MCF 10A (cell line): ENCODE results near the gene CSTPP1. TPM values are rescaled to one million over a fixed set of nuclear protein-coding genes. Genes with fewer than 3 reads are reported as not detected.

Experiments used
- BruUV-seq: library from RNA; stranded (reverse); fragments of 400-500 nt; replicated peaks from 2 replicates; lab custom pipeline; 2021; lab: Mats Ljungman, UMichigan
- CTCF ChIA-PET: fragments of 300-600 bp; sonication (Branson Sonifier 250); formaldehyde crosslinking; extraction: SDS; loops from one replicate; lab custom pipeline; 2021; ENCODE audit warnings: antibody characterized with exemption, inconsistent platforms; lab: Yijun Ruan, JAX
- POLR2A ChIA-PET: fragments of 300-600, 350-650 bp; sonication (Branson Sonifier 250); formaldehyde crosslinking; extraction: SDS; loops from one replicate; lab custom pipeline; 2020; ENCODE audit warnings: antibody characterized with exemption, inconsistent platforms; lab: Yijun Ruan, JAX
- DNase-seq: peaks from one replicate; pipeline ENCODE4 v3.0.0-alpha.2; 2018; ENCODE audit not compliant: unreplicated experiment
- H3K27ac Mint-ChIP-seq: one replicate; pipeline ENCODE4 v1.8.0; 2022; ENCODE audit warnings: mild to moderate bottlenecking, low read depth, mixed read lengths; ENCODE audit not compliant: unreplicated experiment
- H3K27me3 Mint-ChIP-seq: one replicate; pipeline ENCODE4 v1.8.0; 2022; ENCODE audit warnings: mixed read lengths; ENCODE audit not compliant: insufficient read depth, unreplicated experiment
- H3K36me3 Mint-ChIP-seq: one replicate; pipeline ENCODE4 v1.8.0; 2022; ENCODE audit warnings: mild to moderate bottlenecking, moderate library complexity, mixed read lengths; ENCODE audit not compliant: insufficient read depth, unreplicated experiment
- H3K4me1 Mint-ChIP-seq: one replicate; pipeline ENCODE4 v1.8.0; 2022; ENCODE audit warnings: mixed read lengths; ENCODE audit not compliant: insufficient read depth, unreplicated experiment
- H3K4me3 Mint-ChIP-seq: one replicate; pipeline ENCODE4 v1.8.0; 2022; ENCODE audit warnings: mild to moderate bottlenecking, moderate library complexity, mixed read lengths; ENCODE audit not compliant: unreplicated experiment
- H3K9me3 Mint-ChIP-seq: one replicate; pipeline ENCODE4 v1.8.0; 2022; ENCODE audit warnings: mixed read lengths; ENCODE audit not compliant: unreplicated experiment
- intact Hi-C: fragments of 100-400 bp; cut with micrococcal nuclease; formaldehyde crosslinking; loops from 2 replicates; pipeline ENCODE4 v1.14.1; 2022
- total RNA-seq: library from RNA; stranded (reverse); gene quantifications from 2 replicates; pipeline ENCODE4 v1.2.3, GENCODE V29; 2022
- TF ChIP-seq, protein P1 (sequence below): fragments of 200-600 bp; IDR thresholded peaks from one replicate; pipeline ENCODE4 v1.8.0; 2022; ENCODE audit warnings: antibody characterized with exemption, mild to moderate bottlenecking; ENCODE audit not compliant: unreplicated experiment

Gene CSTPP1
- total RNA-seq, 1 experiment from 2014 or later: 19.2 TPM

DNA sequence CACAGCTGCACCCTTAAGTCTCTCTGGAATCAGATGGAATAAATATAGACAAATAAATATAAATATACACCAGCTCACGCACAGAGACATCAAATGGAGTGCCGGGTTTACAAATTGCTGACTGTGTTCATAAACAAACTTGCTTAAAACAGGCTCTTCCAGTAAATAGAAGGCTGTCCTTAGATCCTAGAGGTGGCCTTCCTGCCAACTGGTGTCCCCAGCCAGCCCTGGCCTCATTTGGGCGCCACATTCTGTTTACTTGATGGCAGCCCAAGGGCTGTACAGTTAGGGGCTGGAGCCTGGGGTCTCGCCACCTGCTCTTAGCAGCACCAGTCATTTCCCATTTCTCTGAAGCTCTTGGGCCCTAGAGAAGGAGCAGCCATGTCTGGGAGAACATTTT lies 219.3 kb downstream of the CSTPP1 start:
- ChIA-PET CTCF (interaction anchor here (5.7 kb wide), 1 partner anchor 262 kb away, joined by 99 read pairs; no protein-coding TSS in a partner anchor), POLR2A (no interaction called here)
- intact Hi-C loops: no loop called here
- TF ChIP-seq, protein P1, sequence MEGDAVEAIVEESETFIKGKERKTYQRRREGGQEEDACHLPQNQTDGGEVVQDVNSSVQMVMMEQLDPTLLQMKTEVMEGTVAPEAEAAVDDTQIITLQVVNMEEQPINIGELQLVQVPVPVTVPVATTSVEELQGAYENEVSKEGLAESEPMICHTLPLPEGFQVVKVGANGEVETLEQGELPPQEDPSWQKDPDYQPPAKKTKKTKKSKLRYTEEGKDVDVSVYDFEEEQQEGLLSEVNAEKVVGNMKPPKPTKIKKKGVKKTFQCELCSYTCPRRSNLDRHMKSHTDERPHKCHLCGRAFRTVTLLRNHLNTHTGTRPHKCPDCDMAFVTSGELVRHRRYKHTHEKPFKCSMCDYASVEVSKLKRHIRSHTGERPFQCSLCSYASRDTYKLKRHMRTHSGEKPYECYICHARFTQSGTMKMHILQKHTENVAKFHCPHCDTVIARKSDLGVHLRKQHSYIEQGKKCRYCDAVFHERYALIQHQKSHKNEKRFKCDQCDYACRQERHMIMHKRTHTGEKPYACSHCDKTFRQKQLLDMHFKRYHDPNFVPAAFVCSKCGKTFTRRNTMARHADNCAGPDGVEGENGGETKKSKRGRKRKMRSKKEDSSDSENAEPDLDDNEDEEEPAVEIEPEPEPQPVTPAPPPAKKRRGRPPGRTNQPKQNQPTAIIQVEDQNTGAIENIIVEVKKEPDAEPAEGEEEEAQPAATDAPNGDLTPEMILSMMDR: no peak
- BruUV-seq: no TSS peak
- no peaks in the 10 kb centered on the region for H3K27me3 Mint-ChIP-seq
- no peak overlapping the region for H3K4me3 Mint-ChIP-seq
- no peak overlapping the region for H3K27ac Mint-ChIP-seq
- no peaks in the 10 kb centered on the region for H3K9me3 Mint-ChIP-seq
- no peak for DNase-seq
- peaks cover 6% of the 10 kb centered on the region for H3K4me1 Mint-ChIP-seq
- peaks cover 31% of the 10 kb centered on the region for H3K36me3 Mint-ChIP-seq

DNA sequence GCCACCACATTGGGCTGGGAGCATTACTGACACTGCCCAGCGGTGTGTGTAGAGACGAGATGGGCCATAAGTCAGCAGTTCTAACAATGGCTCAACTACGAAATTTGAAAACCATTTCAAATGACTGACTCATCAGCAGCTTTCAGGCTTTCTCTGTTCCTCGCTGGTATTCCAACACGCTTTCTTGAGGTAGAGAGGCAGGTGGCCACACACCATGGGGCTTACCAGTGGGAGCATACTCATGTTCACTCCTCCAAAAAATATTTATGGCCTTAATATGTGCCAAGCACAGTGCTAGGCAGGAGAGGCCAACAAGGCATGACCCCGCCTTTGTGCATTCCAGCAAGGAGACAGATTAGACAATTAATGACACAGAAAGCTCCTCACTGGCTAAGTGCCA lies 219.8 kb downstream of the CSTPP1 start:
- TF ChIP-seq, protein P1: no peak
- intact Hi-C loops: no loop called here
- peaks cover 6% of the 10 kb centered on the region for H3K4me1 Mint-ChIP-seq
- ChIA-PET CTCF (interaction anchor here (5.7 kb wide), 1 partner anchor 263 kb away, joined by 99 read pairs; no protein-coding TSS in a partner anchor), POLR2A (no interaction called here)
- no peak for DNase-seq
- no peak overlapping the region for H3K27ac Mint-ChIP-seq
- H3K9me3 Mint-ChIP-seq: no peaks in the 10 kb centered on the region
- no TSS peak for BruUV-seq
- no peak overlapping the region for H3K4me3 Mint-ChIP-seq
- H3K36me3 Mint-ChIP-seq: peaks cover 31% of the 10 kb centered on the region
- no peaks in the 10 kb centered on the region for H3K27me3 Mint-ChIP-seq

DNA sequence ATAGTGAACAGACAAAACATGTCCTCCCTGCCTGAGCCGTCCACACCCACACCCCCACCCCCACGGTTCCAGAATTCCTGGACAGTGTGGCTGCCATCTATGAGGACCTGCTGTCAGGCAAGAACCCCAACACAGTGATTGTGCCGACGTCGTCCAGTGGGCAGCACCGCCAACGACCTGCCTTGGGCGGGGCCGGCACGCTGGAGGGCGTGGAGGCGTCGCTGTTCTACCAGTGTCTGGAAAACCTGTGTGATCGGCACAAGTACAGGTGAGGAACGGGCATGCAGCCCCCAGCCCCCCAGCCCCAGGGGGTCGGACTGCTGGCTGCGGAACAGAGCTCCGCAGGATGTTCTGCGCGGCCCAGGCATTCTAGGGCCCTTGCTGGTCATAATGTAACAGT lies 220.4 kb downstream of the CSTPP1 start:
- no peak overlapping the region for H3K4me3 Mint-ChIP-seq
- H3K27ac Mint-ChIP-seq: no peak overlapping the region
- H3K9me3 Mint-ChIP-seq: no peaks in the 10 kb centered on the region
- no TSS peak for BruUV-seq
- ChIA-PET CTCF (interaction anchor here (0.7 kb wide), 1 partner anchor 51 kb away, joined by 3 read pairs; no protein-coding TSS in a partner anchor), POLR2A (no interaction called here)
- peaks cover 31% of the 10 kb centered on the region for H3K36me3 Mint-ChIP-seq
- TF ChIP-seq, protein P1: no peak
- H3K27me3 Mint-ChIP-seq: no peaks in the 10 kb centered on the region
- no peak for DNase-seq
- H3K4me1 Mint-ChIP-seq: peaks cover 6% of the 10 kb centered on the region
- intact Hi-C loops: no loop called here

DNA sequence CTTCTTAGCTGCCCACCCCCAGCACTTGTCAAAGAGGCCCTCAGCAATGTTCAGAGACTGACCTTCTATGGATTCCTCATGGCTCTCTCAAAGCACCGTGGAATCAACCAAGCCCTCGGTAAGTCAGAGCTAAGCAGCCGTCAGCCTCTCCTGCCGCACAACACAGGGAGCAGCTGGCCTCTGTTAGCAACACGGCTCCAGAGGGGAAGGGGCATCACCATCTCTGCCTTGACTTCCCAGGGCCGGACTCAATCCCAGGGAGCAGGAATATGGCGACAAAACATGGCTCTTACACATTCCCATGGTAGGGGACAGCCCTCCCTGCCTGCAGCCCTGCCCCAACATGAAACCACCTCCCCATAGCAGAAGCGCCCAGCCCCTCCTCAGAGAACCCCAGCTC lies 221.2 kb downstream of the CSTPP1 start:
- Mint-ChIP-seq H3K27me3 (no peaks in the 10 kb centered on the region), H3K36me3 (peaks cover 31% of the 10 kb centered on the region), H3K9me3 (no peaks in the 10 kb centered on the region), H3K4me3 (no peak overlapping the region), H3K4me1 (peaks cover 6% of the 10 kb centered on the region), H3K27ac (no peak overlapping the region)
- BruUV-seq: no TSS peak
- ChIA-PET CTCF (interaction anchor here (0.6 to 1.0 kb wide), 3 partner anchors 239 to 694 kb away, joined by 3 to 5 read pairs (median 4); no protein-coding TSS in a partner anchor), POLR2A (interaction anchor here (0.6 kb wide), 1 partner anchor 273 kb away, joined by 3 read pairs; no protein-coding TSS in a partner anchor)
- intact Hi-C loops: no loop called here
- TF ChIP-seq, protein P1: no peak
- no peak for DNase-seq
